Tongue (tissue), 3 donors: ENCODE results near the gene RERE. TPM values are rescaled to one million over a fixed set of nuclear protein-coding genes. Genes with fewer than 3 reads are reported as not detected.

ENCODE experiments used
- DNase-seq: peaks from one replicate; pipeline ENCODE4 v3.0.0-alpha.2; 2015
- small RNA-seq: library from RNA; depleted of rRNA; stranded (forward); fragments of <200 nt; gene quantifications from one replicate; pipeline ENCODE3, GENCODE V24; 2014; ENCODE audit warnings: low replicate concordance
- total RNA-seq: library from RNA; depleted of rRNA; stranded (reverse); fragments of >200 nt; gene quantifications from one replicate; pipeline ENCODE4 v1.2.3, GENCODE V29; 2014

RERE gene
- total RNA-seq, 1 donor from 2014 or later = 76.5 TPM

DNA sequence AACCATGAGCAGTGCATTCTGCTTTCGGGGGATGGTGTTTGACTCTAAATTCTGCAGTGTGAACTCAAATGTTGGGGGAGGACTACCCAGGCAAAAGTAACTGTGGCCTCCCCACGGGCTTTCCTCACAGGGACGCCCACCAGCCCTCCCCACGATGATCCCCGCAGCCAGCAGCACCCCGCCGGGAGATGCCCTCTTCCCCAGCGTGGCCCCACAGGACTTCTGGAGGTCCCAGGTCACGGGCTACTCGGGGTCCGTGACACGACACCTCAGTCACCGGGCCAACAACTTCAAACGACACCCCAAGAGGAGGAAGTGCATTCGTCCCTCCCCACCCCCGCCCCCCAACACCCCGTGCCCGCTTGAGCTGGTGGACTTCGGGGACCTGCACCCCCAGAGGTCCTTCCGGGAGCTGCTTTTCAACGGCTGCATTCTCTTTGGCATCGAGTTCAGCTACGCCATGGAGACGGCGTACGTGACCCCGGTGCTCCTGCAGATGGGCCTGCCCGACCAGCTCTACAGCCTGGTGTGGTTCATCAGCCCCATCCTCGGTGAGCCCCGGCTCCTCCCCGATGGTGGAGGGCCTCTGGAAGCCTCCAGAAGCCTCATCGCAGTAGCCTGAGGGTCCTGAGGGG is 493.1 kb downstream of the RERE start:
- DNase-seq = no peak

DNA sequence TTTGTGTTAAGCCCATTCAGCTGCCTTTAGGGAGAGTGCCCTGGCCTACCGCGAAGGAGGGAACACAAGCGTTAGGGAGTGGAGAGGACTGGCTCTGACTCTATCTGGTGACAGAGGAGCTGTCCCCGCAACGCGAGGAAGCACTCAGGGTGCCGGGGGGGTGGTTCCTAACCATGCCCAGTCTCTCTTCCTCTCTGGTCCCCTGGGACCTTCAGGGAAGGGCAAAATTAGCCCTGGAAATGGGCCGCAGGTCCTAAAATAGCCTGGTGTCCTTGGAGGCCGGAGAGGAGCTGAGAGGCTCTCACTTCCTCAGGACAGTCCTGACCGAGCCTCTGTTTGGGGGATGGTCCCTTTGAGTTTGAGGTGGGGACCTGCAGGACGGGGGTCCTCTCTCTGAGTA is 493.7 kb downstream of the RERE start:
- no peak for DNase-seq

DNA sequence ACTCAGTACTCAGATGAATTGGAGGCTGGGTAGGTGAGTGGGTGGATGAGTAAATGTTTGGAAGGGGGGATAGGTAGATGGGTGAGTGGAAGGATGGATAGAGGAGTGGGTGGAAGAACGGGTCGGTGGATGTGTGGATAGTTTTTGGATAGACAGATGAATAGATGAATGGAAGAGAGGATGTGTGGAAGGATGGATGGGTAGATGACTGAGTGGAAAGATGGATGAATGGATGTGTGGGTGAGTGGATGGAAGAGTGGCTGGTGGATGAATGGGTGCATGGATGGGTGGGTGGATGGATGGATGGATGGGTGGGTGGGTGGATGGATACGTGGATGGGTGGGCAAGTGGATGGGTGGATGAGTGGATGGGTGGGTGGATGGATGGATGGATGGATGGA is 495.8 kb downstream of the RERE start:
- DNase-seq = no peak

DNA sequence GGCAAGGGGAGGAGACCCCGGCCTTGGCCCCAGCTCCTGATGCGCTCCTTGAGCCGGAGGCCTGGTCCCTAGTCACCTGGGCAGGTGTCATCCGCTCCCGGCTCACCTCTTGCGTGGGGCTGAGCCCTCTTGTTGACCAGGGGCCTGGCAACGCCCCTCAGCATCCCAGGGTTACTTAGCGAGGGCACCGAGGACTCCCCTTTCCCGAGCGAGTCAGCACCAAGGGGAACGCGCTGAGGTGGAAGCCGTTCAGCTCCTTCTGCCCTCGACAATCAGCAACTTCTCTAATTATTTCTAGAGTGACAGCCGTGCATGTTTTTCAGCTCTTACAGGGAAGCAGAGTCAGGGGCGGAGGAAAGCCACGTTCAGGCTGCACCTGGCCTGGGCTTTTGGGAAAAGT is 499.0 kb downstream of the RERE start:
- DNase-seq = no peak

DNA sequence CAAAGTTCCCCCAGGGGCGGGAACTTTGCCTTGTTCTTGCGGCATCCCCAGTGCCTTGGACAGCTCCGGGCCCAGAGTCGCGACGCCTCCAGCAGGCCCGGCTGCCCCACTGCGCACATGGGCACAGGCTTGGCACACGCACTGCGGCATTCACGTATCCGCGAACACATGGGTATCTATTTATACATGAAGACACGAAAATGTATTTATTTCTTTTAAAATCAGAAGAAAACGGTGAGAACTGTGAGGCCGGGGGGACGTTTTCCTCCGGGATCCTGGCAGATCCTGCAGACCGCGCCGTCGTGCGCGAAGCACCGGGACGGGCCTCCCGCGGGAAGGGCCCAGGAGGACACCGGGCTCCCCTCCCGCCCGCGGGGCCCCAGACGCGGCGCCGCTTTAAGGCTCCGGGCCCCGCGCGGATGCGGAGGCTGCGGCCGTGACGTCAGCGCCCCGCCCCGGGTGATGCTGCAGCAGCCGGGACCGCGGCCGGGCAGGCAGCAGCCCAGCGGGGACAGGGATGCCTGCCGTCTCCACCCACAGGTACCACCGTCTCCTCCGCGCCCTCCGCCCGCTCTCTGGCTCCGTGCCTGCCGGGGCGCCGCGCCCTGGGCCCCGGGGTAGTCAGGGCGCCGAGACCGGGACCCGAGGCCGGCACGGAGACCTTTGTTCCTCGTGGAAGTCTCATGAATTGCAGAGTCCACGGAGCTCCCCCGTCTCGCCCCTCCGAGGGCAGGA is 499.6 kb downstream of the RERE start, which contains the start of gene SLC45A1:
SLC45A1 (plus strand) TSS at position 468 of the 735 bp plus-strand sequence. CDS start 6,216 bp downstream, outside the sequence.
- DNase-seq = peak; percentile 75

DNA sequence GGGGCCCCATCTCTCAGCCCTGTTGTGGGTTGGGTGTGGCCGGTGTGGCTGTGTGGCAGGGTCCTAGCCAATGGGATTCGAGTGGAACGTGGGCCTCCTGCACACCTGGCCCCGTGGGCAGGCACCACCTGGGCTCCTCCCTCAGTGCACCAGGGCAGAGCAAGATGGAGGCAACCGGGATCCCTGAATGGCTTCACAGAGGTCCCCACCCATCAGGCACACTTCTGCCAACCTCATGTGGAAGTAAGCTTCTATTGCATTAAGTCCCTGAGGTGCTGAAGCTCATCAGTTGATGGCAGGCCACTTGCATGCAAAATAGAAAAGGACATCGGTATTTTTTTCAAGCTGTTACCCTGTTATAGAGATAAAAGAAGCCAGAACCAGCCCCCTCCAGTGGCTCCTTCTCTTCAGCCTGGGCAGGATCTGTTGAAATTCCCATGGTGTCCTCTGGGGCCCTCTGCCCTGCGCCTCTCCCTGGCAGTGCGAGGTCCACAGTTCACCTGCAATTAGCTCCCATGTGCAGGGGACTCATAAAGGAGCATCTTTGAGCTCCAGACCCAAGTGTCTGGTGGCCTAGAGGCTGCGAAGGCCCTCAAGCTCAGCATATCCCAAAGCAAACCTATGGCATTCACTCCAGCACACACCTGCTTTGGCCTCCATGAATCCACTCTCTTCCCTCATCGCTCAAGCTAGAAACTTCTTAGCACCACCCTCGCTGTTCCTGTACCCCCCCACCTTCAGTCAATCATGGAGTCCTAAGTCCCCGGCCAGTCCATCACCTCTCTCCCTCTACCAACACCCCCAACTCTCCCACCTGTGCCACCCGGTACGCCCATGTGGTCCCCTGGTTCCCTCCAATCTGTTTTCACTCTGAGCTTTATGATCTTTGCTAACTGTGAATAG is 501.6 kb downstream of the RERE start:
- DNase-seq = no peak

DNA sequence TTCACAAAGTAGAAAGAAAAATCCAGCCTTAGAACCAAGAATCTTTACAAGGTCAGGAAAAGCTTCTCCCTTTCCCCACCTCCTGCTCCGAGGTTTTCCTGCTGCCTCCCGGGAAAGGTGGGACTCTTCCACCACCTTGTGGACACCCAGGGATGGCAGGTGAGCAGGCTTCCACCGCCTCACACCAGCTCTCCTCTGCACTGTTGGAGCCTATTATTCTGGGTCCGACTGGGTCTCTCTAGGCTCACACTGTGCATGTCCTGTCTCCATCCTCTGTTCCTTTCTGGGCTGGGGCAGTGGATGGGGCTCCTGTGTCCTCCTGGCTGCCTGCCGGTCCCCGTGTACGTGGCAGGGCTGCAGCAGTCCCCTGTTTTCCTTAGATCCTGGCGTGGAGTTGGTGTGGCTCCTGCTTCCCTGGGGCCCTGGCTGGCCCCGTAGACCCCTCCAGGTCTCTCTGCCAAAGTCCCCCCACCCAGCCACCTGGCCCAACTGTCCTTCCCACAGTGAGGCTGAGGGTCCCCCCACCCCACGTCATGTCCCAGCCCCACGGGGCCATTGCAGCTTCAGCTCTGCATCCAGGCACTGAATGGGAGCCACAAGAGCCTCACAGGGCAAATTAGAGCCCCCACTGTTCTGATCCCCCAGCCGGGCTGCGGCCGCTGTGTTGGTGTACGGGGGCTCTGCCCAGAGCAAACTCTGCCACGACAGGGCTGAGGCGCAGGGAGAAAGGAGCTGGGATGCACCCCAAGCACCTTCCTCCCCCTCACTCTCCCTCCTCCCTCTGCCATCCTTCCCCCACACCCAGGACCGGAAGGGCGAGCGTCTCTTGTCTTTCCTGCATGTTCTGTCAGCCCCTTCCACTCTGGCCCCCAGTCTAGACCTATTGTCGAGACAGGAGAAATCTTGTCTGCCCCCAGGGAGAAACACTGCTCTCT is 502.8 kb downstream of the RERE start:
- DNase-seq = peak; percentile 89

DNA sequence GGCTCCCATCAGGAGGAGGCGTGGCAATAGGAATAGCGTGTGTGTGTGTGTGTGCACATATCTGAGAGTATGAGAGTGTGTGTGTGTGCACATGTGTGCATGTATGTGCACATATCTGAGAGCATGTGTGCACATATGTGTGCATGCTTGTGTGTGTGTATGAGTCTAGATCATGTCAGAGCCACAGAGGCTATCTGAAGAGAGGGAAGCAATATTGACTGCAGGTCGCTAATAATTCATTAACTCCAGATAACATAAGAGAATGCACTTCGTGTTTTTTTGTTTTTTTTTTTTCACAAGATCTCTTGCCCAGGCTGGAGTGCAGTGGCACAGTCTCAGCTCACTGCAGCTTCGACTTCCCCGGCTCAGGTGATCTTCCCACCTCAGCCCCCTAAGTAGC is 504.2 kb downstream of the RERE start:
- no peak for DNase-seq

DNA sequence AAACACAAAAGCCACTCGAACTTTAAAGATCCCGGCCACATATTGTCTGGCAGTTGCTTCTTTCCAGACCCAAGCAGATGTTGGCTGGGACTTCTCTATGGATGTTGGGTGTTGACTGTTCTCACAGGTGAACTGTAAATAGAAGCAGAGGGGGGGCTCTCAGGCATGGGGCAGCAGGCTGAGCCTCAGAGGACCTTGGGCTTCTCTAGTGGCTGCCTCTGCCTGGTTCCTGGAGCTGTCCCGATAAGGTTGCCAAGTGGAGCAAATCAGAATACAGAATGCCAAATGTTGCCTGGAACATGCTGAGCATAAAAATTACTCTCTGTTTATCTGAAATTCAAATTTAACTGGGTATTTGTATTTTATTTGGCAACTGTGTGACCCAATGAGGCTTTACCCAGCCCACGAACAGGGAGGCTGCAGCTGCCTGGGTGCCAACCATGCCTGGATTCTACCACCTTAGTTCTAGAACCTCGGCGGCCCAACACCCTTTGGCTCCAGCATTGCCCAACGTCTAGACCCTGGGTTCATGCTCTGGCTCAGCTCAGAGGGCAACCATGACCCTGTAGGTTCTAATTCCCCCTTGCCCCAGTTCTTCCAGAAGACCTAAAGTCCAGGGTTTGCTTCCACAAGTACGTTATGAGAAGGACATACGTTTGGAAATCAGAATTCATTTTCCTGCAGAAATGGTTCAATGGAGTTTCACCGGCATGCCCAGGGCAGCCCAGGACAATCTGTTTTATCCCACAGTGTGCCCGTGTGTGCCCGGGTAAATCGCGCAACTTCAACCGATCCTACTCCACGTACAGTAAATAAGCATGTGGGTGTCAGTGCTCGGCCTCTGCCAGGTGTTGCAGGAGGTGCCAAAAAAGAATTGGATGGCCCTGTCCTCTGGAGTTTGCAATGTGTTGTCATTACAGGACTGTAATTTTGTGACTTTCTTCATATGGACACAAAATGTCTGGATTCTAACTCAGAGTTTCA is 504.9 kb downstream of the RERE start:
- DNase-seq = no peak

DNA sequence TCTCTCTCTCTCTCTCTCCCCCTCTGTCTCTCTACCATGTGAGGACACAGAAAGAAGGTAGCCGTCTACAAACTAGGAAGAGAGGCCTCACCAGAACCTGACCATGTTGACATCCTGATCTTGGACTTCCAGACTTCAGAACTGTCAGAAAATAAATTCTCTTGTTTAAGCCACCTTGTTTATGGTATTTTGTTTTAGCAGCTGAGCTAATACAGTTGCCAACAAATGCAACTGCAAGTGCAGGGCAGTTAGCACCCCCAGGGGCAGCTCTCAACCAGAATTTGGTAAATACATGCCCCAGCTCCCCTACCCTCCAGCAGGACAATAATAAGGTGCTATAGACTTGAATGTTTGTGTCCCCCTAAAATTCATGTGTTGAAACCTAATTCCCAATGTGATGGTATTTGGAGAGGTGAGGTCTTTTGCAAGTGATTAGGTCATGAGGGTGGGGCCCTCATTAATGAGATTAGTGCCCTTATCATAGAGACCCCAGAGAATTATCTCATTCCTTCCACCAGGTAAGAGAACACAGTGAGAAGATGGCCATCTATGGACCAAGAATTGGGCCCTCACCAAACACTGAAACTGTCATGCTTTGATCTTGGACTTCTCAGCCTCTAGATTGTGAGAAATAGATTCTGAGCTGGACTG is 506.2 kb downstream of the RERE start:
- DNase-seq = no peak

DNA sequence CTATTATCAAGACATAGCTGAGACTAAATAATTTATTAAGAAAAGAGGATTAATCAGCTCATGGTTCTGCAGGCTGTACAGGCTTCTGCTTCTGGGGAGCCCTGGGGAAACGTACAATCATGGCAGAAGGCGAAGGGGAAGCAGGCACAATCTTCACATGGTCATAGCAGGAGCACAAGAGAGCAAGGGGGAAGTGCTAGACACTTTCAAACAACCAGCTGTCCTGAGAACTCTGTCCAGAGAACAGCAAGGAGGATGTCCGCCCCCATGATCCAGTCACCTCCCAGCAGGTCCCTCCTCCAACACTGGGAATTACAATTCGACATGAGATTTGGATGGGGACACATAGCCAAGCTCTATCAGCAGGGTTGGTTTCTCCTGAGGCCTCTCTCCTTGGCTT is 509.8 kb downstream of the RERE start:
- DNase-seq = no peak

DNA sequence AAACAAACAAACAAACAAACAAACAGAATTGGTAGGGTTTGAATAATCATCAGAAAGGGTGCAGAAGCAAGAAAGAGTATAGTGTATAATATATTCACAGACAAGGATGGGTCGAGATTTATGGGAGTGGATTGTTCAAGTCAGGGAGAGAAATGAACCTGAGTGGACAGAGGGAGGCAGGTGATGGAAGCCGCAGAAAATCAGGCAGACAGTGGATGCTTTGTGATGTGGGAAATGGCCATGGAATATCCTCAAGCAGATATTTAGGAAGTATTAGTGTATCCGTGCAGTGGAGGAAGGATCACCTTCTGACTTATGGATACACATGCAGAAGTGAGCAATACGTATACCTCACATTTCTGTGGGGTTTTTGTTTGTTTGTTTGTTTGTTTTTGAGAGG is 513.6 kb downstream of the RERE start:
- DNase-seq = no peak

DNA sequence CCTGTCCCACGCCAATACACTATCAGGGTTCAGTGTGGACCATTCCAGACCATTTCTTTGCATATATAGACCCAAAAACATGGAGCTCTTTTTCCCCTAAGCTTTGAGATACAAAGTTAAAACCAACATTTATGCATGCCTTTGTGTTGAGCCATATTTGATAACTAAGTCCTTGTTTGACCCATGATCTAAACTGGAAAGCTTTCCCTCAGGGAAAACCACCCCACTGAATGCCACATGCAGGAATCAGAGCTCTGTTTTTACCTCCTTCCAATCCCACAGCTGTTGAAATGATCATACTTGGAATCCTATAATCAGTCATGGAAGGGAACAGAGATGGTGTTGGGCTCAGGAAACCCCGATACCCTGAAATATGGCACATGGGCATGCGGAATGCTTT is 514.3 kb downstream of the RERE start:
- DNase-seq = no peak

Small RNAs within 50 kb of the gene (small RNA-seq; reads per million reads assigned to genes)
- gene MIR6728 (not detected), gene RF00019 (not detected), gene RF00599 (not detected)

Other genes with a start within 250 kb of the RERE start
- gene ENO1, start 61.0 kb upstream of the RERE start, total RNA-seq = 373 TPM
- 1.0 TPM for gene CA6, start 128.2 kb upstream of the RERE start, total RNA-seq
- not detected for gene SLC2A7, start 208.8 kb upstream of the RERE start, total RNA-seq